CD4-positive, alpha-beta T cell (primary cell): ENCODE results near the gene CADPS. TPM values are rescaled to one million over a fixed set of nuclear protein-coding genes. Genes with fewer than 3 reads are reported as not detected.

Source experiments
- ATAC-seq: fragments of 200-7000 bp; cut with Tn5 transposase; one replicate; pipeline ENCODE4 v1.10.0; 2022; ENCODE audit warnings: mild to moderate bottlenecking; ENCODE audit not compliant: poor library complexity
- CTCF ChIA-PET: fragments of 350-600 bp; sonication (Branson Sonifier 250); formaldehyde crosslinking; loops from one replicate; lab custom pipeline; 2021; ENCODE audit warnings: antibody characterized with exemption, inconsistent platforms; lab: Charles Lee
- POLR2A ChIA-PET: fragments of 350-600 bp; sonication (Branson Sonifier 250); formaldehyde crosslinking; loops from one replicate; lab custom pipeline; 2021; ENCODE audit warnings: antibody characterized with exemption, inconsistent platforms; lab: Charles Lee
- DNase-seq, 14 experiments: peaks; one replicate each; pipeline ENCODE4 v3.0.0-alpha.2; 2013 to 2020; ENCODE audit warnings: mixed read lengths in 2 of 14
- H3K27ac ChIP-seq, 2 donors: one replicate each; pipeline versions ENCODE4 v1.5.1 to v1.7.0; 2013; ENCODE audit warnings: low read length in 2 of 2, low read depth in 1 of 2, mild to moderate bottlenecking in 1 of 2
- H3K27me3 ChIP-seq, 2 experiments: 1 replicate in 1 of 2; 2 replicates in 1 of 2; pipeline versions ENCODE4 v1.6.1 to v1.7.0; 2013; ENCODE audit warnings: low read length in 2 of 2, control low read depth in 1 of 2, mild to moderate bottlenecking in 1 of 2, moderate library complexity in 1 of 2; ENCODE audit not compliant: insufficient read depth in 2 of 2, control insufficient read depth in 1 of 2
- H3K36me3 ChIP-seq: one replicate; pipeline ENCODE4 v1.6.1; 2013; ENCODE audit warnings: low read length, control low read depth; ENCODE audit not compliant: insufficient read depth
- H3K4me1 ChIP-seq: one replicate; pipeline ENCODE4 v1.6.1; 2013; ENCODE audit warnings: low read length, control low read depth; ENCODE audit not compliant: insufficient read depth
- H3K4me3 ChIP-seq: one replicate; pipeline ENCODE4 v1.5.1; 2013; ENCODE audit warnings: mild to moderate bottlenecking, low read length, moderate library complexity
- H3K9me3 ChIP-seq, 2 experiments: 1 replicate in 1 of 2; 2 replicates in 1 of 2; pipeline versions ENCODE4 v1.6.1 to v1.7.0; 2013; ENCODE audit warnings: low read length in 2 of 2, mild to moderate bottlenecking in 2 of 2, control low read depth in 1 of 2, moderate library complexity in 1 of 2; ENCODE audit not compliant: control insufficient read depth in 1 of 2, insufficient read depth in 1 of 2
- H3K27ac Mint-ChIP-seq: one replicate; pipeline ENCODE4 v1.8.0; 2020; ENCODE audit warnings: mixed read lengths
- H3K27me3 Mint-ChIP-seq: one replicate; pipeline ENCODE4 v1.8.0; 2021; ENCODE audit warnings: mixed read lengths
- H3K36me3 Mint-ChIP-seq: one replicate; pipeline ENCODE4 v1.8.0; 2021; ENCODE audit warnings: low read depth, mixed read lengths
- H3K4me1 Mint-ChIP-seq: one replicate; pipeline ENCODE4 v1.8.0; 2021; ENCODE audit warnings: low read depth, mixed read lengths
- H3K4me3 Mint-ChIP-seq: one replicate; pipeline ENCODE4 v1.8.0; 2020; ENCODE audit warnings: mild to moderate bottlenecking, mixed read lengths
- H3K9me3 Mint-ChIP-seq: one replicate; pipeline ENCODE4 v1.8.0; 2020; ENCODE audit warnings: mixed read lengths
- intact Hi-C, 2 experiments: fragments of 100-400 bp; cut with DNase I in 1 of 2; cut with micrococcal nuclease in 1 of 2; formaldehyde crosslinking; loops; one replicate each; pipeline versions ENCODE4 v1.15.1 to v1.9.0; 2023 to 2025; cut with DNase I, micrococcal nuclease
- total RNA-seq, 174 experiments: library from RNA in 2 of 174; stranded (reverse) in 2 of 174; gene quantifications; one replicate each; pipeline ENCODE4 v1.2.3 and lab custom pipeline; 2021 to 2026
- TF ChIP-seq, protein P1 (sequence below): fragments of 200-600 bp; IDR thresholded peaks from one replicate; pipeline ENCODE4 v1.8.0; 2022; ENCODE audit warnings: antibody characterized with exemption, mild to moderate bottlenecking

CADPS gene
- total RNA-seq, 2 experiments from 2014 or later: not detected

DNA sequence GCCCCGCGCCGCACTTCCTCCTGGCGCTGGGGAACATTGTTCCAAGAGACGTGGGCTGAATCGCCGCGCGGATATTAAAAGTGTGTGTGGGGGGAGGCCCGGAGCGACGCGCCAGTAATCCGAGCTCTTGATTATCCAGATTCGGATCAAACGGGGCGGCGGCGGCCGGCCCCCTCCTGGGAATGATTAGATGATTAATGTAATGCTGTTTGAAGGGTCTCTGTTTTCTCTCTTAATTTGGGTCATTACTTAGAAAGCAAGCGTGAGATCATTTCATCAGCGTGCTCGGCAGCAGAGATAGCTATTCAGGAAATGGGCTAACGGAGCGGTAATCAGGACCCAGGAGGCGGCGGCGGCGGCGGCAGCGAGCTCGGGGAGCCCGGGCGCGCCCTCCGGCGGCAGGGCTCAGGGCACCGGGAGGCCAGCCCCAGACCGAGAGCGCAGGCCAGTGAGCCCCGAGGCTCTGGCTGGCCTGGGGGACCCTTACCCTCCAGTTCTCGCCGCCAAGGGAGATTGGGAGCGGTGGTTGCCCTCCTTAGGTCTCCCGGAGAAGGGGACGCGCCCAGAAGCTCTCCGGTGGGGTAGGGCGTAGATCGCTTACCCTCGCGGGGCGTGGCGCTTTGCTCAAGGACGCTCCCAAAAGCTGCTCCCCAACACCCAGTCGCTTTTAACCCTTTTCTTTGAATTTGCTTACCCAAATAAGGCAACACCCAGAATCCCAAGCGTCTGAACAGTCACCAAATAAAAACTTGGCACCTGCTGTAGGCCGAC, 506.3 kb downstream of the CADPS start:
- Histone ChIP-seq H3K4me3 (no peak overlapping the region), H3K27ac (no peak overlapping the region), H3K4me1 (peaks cover 4% of the 10 kb centered on the region), H3K27me3 (peaks cover 50 to 63% of the 10 kb centered on the region in 2 experiments), H3K9me3 (peaks cover 4 to 53% of the 10 kb centered on the region in 2 experiments), H3K36me3 (no peaks in the 10 kb centered on the region)
- ATAC-seq (no peak), DNase-seq (no peak)
- Mint-ChIP-seq H3K4me1 (no peaks in the 10 kb centered on the region), H3K27me3 (peaks cover 77% of the 10 kb centered on the region), H3K27ac (no peak overlapping the region), H3K9me3 (no peaks in the 10 kb centered on the region), H3K36me3 (no peaks in the 10 kb centered on the region), H3K4me3 (no peak overlapping the region)
- TF ChIP-seq, protein P1, sequence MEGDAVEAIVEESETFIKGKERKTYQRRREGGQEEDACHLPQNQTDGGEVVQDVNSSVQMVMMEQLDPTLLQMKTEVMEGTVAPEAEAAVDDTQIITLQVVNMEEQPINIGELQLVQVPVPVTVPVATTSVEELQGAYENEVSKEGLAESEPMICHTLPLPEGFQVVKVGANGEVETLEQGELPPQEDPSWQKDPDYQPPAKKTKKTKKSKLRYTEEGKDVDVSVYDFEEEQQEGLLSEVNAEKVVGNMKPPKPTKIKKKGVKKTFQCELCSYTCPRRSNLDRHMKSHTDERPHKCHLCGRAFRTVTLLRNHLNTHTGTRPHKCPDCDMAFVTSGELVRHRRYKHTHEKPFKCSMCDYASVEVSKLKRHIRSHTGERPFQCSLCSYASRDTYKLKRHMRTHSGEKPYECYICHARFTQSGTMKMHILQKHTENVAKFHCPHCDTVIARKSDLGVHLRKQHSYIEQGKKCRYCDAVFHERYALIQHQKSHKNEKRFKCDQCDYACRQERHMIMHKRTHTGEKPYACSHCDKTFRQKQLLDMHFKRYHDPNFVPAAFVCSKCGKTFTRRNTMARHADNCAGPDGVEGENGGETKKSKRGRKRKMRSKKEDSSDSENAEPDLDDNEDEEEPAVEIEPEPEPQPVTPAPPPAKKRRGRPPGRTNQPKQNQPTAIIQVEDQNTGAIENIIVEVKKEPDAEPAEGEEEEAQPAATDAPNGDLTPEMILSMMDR: no peak
- ChIA-PET CTCF (no interaction called here), POLR2A (no interaction called here)
- intact Hi-C loops: no loop called here

DNA sequence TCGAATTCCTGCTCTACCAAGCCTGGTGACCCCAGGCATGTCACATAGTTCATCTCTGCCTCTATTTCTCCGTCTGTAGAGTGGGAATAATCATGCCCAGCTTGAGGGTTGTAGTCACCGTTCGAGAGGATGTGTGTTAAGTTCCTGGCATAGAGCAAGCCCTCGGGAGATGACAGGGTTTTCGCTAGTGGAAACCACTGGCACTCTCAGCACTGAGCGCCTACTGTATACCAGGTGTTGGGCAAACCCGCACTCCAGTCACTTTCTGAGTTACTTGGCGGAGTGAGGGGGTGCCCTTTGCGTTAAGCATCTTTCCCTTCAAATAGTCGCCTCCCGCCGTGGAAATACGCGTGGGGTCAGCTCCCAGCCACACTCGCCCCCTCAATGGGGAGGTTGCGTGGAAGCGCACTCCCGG, 506.9 kb downstream of the CADPS start:
- no peak for ATAC-seq

GRCh38 chr3:62367763-62368195, 507.4 kb downstream of the CADPS start:
- Histone ChIP-seq H3K4me3 (no peak overlapping the region), H3K27me3 (peaks cover 46 to 52% of the 10 kb centered on the region in 2 experiments), H3K4me1 (no peaks in the 10 kb centered on the region), H3K9me3 (peaks cover 4 to 47% of the 10 kb centered on the region in 2 experiments), H3K36me3 (no peaks in the 10 kb centered on the region), H3K27ac (no peak overlapping the region)
- Mint-ChIP-seq H3K27me3 (peaks cover 77% of the 10 kb centered on the region), H3K4me3 (no peak overlapping the region), H3K36me3 (no peaks in the 10 kb centered on the region), H3K9me3 (no peaks in the 10 kb centered on the region), H3K4me1 (no peaks in the 10 kb centered on the region), H3K27ac (no peak overlapping the region)
- ATAC-seq (no peak), DNase-seq (no peak)
- ChIA-PET POLR2A (no interaction called here), CTCF (no interaction called here)
- intact Hi-C loops: no loop called here
- TF ChIP-seq, protein P1: no peak

More for the DNA sequence above, 506.9 kb downstream of the CADPS start:
- H3K9me3 Mint-ChIP-seq: no peaks in the 10 kb centered on the region
- DNase-seq: no peak
- no peaks in the 10 kb centered on the region for H3K36me3 ChIP-seq
- H3K27me3 Mint-ChIP-seq: peaks cover 77% of the 10 kb centered on the region
- H3K27ac ChIP-seq: no peak overlapping the region
- peaks cover 46 to 57% of the 10 kb centered on the region in 2 experiments for H3K27me3 ChIP-seq
- H3K36me3 Mint-ChIP-seq: no peaks in the 10 kb centered on the region
- H3K4me1 ChIP-seq: peaks cover 2% of the 10 kb centered on the region
- H3K4me3 ChIP-seq: no peak overlapping the region
- ChIA-PET POLR2A (no interaction called here), CTCF (no interaction called here)
- no peak overlapping the region for H3K27ac Mint-ChIP-seq
- no peaks in the 10 kb centered on the region for H3K4me1 Mint-ChIP-seq
- intact Hi-C loops: no loop called here
- H3K9me3 ChIP-seq: peaks cover 4 to 48% of the 10 kb centered on the region in 2 experiments
- TF ChIP-seq, protein P1: no peak
- H3K4me3 Mint-ChIP-seq: no peak overlapping the region
